Measurements from ENCODE around the gene NCAM1.
"Not testable (repeated sequence)": the region's sequence is repeated elsewhere in the genome, so short reads cannot be mapped to it uniquely, and the experiment has no call there.

Gene NCAM1

DNA sequence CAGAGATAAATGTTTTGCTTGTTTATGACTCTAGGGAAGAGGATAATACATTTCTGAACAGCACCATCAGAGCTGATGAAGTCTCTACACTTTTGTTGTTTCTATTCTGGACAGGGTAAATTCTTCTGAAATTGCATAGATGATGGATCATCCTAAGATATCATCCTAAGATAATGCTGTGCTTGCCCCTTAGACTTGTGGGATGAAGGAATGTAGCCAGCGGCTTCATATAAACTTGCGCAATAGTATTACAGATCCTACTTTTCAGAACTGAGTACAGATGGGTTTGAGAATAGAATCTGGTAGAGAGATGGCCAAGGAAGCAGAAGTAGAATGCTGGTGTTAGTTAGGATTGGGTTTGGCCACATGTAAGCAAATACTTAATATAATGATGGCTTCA, 61.0 kb downstream of the NCAM1 start:
- DNase-seq, result no peak

DNA sequence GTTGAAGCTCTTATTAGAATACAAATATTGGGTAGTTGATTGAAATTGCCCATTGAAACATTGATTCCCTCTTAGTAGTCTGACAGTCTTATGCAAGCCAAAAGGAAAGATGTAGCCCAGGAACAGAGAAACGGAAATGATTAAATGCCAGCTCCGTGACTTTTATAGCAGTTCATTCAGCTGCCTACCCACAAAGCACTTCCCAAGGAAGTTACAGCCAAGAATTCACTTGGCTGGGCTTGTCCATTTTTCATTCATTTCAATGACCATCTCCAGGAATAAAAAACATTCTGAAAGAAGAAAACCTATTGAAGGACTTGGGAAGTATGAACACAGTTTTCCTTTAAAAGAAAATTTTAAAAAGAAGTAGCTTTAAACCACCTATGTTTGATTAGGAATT, 62.0 kb downstream of the NCAM1 start:
- no peak for DNase-seq

DNA sequence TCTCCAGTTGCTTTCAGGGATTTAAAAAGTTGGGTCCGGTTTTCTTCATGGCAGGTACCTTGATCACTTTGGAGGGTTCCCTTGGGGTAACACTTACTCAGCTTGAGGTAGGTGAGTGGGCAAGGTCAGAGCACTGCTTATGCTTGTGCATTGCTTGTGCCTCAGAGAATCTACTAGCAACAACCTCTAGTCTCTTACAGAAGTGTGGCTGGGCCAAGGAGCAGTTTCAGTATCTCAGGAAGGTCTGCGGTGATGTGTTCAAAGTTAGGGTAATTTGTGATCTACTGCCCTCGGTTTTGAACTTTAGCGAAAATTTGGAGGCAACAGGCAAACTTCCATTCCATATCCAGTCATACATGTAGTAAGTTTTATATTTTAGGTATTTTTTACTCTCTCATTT, 62.8 kb downstream of the NCAM1 start:
- no peak for DNase-seq

DNA sequence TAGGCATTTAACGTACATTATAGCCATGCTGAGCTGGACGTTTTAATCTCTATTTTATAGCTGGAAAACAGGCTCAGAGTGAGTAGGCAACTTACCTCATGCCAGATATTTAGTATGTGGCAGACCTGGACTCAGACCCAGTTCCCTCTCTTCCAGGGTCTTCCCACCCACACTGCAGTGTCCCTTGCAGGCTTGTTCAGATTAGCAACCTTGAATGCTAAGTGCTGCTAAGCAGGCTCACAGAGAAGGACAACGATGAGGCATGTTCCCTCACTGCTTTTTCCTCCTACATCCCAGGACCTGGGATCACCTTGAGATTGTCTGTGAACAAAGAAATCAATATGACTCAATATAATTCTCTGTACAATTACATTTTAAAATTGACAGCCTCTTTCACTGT, 65.6 kb downstream of the NCAM1 start:
- DNase-seq, result no peak

DNA sequence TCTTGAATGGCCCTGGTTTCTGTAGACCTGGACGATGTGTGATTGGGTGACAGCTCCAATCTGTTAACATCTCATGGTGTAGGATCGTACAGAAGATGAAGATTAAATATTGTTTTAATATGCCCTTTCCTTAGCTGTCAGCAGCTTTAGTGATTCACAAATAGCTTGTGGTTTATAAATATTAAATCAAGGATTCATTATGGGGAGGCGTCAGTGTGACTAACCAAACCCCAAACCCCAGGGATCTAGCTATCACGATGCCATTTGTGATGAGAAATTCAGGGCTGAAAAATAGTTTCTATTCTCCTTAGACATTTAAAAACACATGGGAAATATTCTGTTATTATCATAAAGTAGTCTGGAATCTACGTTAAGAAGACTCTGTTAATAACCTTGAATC, 73.4 kb downstream of the NCAM1 start:
- DNase-seq, result no peak

DNA sequence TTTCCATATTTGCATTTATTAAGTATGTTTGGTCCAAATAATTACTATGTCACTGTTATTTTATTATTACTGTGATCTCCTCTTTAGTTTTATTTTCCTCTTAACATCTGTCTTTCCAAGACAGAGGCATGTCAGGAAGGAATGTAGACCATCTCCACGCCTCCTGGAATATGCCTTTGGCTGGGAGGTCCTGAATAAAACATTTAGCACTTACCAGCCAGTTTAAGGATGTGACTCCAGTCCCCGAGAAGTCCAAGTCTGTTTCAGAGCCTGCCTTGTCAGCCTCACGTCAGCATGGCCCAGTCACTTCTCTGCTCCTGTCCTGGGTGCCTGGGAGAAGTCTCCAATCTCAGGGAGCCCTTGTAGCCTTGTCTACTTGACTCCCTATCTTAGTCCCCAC, 74.5 kb downstream of the NCAM1 start:
- DNase-seq, result no peak

DNA sequence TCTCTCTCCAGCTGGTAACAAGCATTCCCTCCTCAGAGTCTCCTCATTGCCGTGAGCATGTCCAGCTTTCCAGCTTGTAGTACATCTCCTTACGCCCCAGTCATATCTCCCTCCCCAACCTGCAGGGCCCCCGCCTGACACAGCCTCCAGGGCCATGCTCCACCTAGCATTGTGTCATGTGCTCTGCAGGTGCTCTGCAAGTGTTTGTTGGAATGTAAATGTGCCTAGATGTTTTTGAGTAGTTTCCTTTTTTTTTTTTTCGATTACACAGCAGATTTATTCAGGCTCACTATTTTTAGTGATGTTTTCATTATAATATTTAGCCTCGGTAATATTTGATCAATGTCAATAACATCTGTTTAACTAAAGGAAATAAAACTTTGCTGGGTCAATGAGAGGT, 82.5 kb downstream of the NCAM1 start:
- DNase-seq, result no peak

DNA sequence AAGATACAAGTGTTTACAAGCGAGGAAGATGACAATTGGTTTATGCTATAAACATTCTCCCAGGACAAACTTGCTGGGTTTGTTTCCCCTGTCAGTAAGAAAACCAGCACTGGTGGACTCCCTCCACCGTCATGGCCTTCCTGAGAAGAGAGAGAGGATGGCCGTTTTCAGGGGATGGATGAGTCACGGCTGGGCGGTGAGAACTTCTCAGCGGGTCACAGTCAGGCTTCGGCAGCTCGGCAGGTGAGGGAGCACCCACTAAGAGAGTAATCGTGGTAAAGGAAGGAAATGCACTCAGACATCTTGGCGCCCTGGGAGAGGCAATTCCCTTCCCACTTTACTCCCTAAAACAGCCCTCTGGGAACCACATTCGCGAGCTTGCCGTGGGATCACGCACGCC, 83.9 kb downstream of the NCAM1 start:
- DNase-seq, result no peak

DNA sequence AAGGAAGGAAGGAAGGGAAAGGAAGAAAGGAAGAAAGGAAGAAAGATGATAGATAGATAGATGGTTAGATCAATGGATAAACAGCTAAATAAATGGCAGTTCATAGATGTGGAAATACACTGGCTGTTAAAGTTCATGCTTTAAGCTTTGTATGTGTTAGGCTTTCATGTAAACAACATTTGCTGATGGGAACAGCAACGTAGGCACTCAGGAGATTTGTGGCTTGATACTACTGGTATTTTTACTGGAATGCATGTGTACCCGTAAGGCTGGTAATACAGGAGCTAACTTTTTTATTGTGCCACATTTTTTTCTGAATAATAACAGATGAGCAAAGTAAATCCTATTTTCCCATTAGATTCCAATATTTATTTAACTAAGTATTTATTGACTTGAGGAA, 85.6 kb downstream of the NCAM1 start:
- DNase-seq, result no peak

DNA sequence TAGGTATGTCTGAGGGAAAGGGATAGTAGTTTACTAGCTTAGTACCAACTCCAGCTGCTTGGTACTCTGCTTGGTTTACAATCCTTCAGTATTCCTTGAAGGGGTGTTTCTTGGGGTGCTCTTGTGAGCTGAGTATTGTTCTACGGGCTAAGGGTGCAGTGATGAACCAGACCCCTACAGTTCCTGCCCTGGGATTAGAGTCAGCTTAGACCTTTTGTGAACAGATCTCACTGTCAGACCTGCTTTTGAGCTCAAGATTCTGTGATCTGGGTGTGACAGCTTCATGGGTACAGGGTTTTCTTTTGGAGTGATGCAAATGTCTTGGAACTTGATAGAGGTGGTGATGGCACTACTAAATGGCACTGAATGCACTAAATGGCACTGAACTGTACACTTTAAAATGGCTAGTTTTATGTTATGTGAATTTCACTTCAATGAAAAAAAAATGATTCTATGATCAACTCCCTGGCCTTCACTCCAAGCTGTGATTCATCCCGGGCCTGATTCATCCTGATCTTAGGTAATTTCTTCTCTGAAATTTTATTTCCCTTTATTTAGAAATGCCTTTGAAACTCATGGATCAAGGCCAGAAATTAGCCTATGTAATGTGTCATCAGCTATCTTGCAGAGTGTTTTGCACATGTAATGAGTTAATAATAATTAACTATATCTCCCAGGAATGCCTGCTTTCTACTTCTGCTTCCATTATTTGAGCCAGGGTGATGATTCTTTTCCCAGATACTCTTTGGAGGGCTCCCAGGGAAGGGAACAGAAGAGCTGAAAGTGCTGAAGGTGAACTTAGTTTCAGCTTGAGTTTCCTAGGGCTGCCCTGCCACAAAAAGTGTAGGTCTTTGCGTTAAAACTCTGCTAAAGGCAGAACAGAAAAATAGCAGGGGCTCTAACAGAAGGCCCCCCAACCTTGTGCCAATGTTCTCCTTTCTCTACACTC, 87.9 kb downstream of the NCAM1 start:
- no peak for DNase-seq

DNA sequence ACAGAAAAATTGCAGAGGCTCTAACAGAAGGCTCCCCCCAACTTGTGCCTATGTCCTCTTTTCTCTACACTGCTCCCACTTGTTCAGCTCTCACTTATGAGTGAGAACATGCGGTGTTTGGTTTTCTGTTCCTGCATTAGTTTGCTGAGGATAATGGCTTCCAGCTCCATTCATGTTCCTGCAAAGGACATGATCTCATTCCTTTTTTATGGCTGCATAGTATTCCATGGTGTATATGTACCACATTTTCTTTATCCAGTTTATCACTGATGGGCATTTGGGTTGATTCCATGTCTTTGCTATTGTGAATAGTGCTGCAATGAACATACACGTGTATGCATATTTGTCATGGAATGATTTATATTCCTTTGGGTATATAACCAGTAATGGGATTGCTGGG, 91.8 kb downstream of the NCAM1 start:
- DNase-seq, result not testable (repeated sequence)

DNA sequence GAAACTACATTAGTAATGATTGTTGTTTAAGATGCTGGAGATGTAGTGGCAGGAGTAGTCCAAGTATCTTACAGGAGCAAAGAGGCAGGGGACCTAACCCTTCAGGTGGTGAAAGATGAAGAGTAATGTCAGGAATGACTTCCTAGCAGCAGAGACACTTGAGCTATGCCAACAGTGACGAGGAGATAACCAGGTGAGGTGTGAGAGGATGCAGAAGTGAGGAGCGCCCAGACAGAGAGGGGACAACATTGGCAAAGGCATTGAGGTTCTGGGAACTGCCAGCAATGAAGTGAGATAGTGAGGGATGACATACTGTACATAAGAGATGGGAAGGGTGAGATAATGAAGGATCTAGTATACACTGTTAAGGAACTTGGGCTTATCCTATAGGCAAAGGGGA, 95.8 kb downstream of the NCAM1 start:
- no peak for DNase-seq

DNA sequence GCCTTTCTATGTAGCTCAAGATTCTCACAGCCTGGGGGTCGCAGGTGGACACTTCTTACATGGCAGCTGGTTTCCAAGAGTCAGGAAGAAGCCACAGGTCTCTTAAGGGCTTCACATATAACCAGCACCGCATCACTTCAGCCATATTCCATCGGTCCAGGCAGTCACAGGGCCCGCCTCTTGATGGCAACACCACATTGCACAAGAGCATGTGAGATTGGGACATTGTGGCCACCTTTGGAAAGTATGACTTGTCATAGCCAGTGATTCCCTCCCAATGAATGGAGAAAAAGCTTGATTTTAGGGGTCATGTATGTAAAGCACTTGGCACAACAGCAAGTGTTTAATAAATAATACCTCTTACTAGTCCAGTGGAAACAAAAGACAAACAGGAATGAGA, 98.3 kb downstream of the NCAM1 start:
- DNase-seq, result no peak

DNA sequence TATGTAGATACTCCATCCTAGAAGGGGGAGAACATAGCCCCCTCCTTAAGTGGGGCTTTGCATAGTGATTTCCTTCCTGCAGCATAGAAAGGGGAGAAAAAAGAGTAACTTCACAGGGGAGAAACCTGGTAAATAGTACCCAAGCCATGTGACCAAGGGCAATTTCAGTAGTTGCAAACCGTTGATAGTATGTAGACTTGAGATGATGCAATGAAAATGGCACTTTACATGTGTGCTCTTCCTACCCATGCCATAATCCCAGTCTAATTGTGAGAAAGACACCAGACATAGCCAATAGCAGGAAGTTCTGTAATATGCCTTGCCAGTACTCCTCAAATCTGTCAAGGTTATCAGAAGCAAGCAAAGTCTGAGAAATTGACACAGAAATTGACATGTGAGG, 104.1 kb downstream of the NCAM1 start:
- DNase-seq, result no peak

DNA sequence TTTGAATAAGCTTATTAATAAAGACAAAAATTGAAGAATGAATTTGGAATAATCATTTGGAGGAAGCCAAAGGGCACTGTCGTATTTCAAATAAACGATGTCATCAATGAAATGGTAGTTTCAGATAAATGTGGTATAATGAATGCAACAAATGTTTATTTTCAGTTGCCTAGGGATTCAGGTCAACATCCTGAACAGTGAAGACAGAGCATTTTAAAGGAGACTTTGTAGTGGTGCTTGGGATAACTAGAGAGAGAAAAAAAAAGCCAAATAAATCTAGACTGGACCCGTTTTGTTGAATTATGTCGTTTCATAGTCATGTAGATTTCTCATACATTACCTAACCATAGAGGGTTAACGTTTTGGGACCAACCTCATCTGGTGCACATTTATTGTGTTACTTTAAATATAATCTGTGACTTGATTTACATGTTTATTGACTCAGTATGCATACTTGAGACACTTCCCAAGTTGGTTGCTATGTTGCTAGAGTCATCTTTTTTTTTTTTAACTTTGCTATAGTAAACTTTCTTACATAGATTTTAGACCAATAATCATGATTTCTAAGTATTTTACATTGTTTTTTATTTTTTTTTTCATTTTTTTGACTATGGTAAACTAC, 111.1 kb downstream of the NCAM1 start:
- DNase-seq, result no peak

DNA sequence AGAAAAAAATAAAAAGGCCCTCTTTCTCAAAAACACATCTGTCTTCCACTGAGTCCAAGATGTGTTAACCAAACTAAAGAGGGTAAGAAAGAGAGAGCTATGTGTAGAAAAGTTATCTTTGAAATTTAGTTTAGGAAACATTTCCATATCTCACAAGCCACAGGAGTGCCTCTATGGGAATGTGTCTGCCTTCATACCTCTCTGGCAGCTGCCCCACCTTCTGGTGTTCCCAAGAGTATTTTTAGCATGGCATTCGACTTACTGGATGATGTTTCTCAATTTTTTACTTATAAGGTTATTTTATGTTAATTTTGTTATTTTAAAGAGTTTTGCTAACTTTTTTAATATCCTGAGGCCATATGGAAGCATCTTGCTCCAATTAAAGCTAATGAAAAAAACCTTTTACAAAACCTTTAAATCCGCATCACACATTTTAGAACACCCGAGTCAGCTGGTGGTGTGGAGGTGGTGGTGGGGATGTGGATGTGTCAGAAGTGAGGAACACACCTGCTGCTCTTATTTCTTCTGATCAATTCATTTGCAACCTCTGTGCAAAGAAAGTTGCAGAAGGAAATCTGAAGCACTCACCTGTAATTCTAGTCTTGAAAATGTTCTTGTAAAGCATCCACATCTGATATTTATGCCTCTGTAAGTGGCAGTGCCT, 112.2 kb downstream of the NCAM1 start:
- DNase-seq, result no peak

DNA sequence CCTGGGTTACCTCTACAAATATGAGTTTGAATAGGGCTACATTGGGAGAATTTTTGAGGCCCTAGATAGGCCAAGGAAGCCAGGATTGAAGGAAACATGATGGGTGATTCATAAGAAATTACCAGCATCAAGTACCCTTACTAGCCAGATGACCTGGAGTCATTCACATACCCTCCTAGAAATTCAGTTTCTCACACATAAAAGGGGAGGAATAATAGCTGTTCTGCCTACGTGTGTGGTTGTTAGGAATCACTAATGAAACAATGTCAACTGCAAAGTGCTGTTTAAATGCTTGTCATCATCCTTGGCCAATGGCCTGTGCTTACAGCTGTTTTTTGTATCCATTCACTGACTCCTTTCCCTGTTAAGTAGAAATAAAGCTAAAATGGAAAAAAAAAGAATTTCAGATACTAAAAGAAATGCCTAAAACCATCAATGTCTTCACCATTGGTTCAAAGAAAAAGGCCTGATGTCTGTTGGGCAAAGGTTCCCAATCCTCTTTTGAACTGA, 114.4 kb downstream of the NCAM1 start:
- DNase-seq, result no peak

DNA sequence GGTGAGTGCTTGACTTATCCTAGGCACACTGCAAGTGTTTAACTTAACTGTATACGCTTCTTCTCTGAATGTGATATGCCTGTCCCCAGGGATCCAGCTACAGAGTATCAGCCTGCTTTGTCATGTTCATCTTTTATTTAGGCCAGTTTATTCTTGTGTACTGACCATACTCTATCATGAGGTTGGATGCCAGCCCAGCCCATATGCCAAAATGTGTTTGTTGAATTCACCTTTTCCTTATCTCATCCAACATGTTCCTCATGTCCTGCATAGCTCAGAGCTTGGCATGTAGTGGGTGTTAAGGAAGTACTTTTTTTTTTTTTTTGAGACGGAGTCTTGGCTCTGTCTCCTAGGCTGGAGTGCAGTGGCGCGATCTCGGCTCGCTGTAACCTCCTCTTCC, 116.2 kb downstream of the NCAM1 start:
- no peak for DNase-seq

DNA sequence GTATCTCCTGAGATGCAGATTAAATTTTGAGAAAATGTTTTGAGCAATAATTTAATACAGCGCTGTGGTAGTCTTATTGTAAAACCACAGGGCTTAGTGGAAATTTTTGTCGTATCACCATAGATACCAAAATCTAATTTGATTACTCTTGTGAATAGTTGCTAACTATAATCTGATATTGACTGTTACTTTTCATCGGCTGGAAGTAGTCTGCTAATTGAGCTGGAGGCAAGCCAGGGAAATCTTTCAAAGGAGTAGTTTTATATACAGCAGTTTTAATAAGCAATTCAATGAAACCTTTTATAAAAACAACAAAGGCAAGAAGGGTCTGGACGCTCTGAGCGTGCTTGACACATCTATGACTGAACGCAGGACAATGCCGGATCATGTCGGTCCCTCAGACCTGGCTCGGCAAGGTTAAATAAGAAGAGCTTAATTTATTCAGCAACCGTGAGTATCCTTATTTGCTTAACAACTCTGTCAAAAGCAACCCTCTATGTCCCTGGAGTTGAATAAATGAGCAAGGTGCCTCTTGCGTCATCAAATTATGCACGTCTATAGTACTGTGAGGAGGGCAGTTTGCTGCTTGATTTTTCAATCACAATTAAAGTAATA, 121.2 kb downstream of the NCAM1 start:
- DNase-seq, result peak; percentile 99

DNA sequence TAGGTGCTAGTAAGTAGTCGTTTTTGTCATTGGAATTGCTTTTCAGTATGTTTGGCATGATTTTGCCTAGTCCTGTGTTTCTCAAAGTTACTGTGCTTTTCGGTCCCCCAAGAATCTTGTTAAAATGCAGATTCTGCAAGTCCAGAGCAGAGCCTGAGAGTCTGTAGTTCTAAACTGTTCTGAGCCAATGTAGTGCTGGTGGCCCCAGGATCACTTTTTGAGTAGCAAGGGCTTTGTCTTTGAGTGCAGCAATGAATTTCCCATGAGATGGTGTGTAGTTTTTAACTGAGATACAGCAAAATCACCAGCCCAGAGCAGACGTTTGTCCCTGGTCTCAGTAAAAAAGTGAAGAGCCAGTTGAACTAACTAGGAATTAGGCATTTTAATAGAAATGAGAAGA, 122.4 kb downstream of the NCAM1 start:
- no peak for DNase-seq

DNA sequence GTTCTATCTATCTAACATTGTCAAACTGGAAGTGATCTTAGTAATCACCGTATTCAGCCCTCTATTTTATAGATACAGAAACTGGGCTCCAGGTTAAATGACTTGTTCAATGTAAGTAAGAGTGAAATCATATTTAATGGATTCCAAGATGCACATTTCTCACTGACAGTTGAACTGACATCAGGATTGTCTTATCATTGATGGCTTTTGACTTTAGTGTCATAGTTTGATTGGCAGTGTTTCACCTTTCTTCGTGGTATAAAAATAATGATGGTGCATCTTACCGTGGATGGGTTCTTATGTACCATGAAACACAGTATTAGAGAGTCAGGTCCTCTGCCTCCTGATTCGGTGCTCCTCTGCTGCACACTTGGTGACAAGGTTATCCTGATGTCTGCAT, 123.1 kb downstream of the NCAM1 start:
- DNase-seq, result no peak

DNA sequence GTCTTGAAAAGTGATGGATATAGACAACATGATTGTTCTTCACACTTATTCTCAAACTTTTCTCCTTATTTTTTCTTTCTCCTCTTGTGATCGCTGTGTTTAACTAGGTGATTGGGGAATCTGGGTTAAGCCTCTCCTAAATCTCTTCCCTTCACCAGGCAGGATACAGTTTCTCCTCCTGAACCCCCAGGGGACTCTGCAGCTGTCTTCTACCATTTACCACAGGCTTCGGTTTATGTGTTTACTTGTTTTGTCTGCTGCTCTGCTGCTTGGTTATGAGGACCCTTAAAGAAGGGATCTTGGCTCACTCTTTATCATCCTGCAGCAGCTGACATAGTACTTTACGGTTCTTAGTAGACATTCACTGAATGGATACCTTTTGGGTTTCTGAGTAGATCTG, 124.2 kb downstream of the NCAM1 start:
- DNase-seq, result no peak

DNA sequence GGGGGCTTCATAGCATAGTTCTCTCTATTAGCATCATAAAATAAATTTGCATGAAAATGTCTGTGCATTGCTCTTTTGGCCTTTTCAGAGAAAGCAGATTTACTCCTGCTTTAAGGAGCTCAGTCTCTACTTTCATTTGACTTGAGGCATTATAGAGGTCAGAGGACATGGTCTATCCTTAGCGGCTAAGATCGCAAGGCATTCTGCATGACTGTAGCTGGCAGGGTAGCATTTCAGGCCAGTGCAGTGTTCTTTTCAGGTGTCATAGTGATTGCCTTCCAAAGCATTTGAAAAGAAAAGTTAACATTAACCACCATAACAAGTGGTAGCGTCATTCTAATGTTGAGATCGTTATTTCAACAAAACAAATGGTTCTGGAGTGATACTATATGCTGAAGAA, 126.5 kb downstream of the NCAM1 start:
- DNase-seq, result no peak
